IMR-90 (cell line): Measurements from ENCODE around the gene ANKRD13B.

Source experiments
- CEBPB ChIP-seq: IDR thresholded peaks from 2 replicates; pipeline ENCODE4 v1.6.1; 2012; ENCODE audit warnings: low read depth, low read length, improper control_type of control experiment
- CHD1 ChIP-seq: IDR thresholded peaks from 2 replicates; pipeline ENCODE4 v1.6.1; 2012; ENCODE audit warnings: low read depth, low read length, improper control_type of control experiment
- CTCF ChIP-seq: conservative IDR thresholded peaks from 2 replicates; pipeline ENCODE4 v1.5.1; 2012; ENCODE audit warnings: mild to moderate bottlenecking, low read depth, low read length, improper control_type of control experiment
- ELK1 ChIP-seq: fragments of 150-350 bp; IDR thresholded peaks from 2 replicates; pipeline ENCODE4 v1.6.1; 2016; ENCODE audit warnings: low read depth, mild to moderate bottlenecking, low read length, moderate library complexity, borderline replicate concordance
- FOS ChIP-seq: fragments of 150-350 bp; IDR thresholded peaks from 2 replicates; pipeline ENCODE4 v1.6.1; 2016; ENCODE audit warnings: low read depth, low read length
- MAFK ChIP-seq: IDR thresholded peaks from 2 replicates; pipeline ENCODE4 v1.6.1; 2012; ENCODE audit warnings: low read depth, low read length, improper control_type of control experiment
- MAZ ChIP-seq: IDR thresholded peaks from 2 replicates; pipeline ENCODE4 v1.6.1; 2012; ENCODE audit warnings: low read depth, mild to moderate bottlenecking, low read length, improper control_type of control experiment, moderate library complexity, borderline replicate concordance
- MXI1 ChIP-seq: IDR thresholded peaks from 2 replicates; pipeline ENCODE4 v1.6.1; 2012; ENCODE audit warnings: low read depth, mild to moderate bottlenecking, low read length, moderate library complexity, borderline replicate concordance
- POLR2A ChIP-seq: IDR thresholded peaks from 2 replicates; pipeline ENCODE4 v1.6.1; 2012; ENCODE audit warnings: mild to moderate bottlenecking, low read depth, low read length
- RAD21 ChIP-seq: IDR thresholded peaks from 2 replicates; pipeline ENCODE4 v1.6.1; 2012; ENCODE audit warnings: low read length, improper control_type of control experiment
- RFX5 ChIP-seq: IDR thresholded peaks from 2 replicates; pipeline ENCODE4 v1.8.0; 2012; ENCODE audit warnings: low read depth, mild to moderate bottlenecking, low read length, moderate library complexity

- no peak for TF ChIP-seq CTCF
- no peak for TF ChIP-seq MAFK
- TF ChIP-seq RFX5 = no peak
- no peak for TF ChIP-seq FOS
- TF ChIP-seq POLR2A = no peak
- no peak for TF ChIP-seq CHD1
- no peak for TF ChIP-seq MXI1
- no peak for TF ChIP-seq CEBPB
- TF ChIP-seq MAZ = no peak
- no peak for TF ChIP-seq ELK1
- TF ChIP-seq RAD21 = no peak
Measured at GRCh38 chr17:29573558-29573869, 19.4 kb upstream of the ANKRD13B start.
